Activated CD4-positive, alpha-beta T cell treated with anti-CD3 and anti-CD28 coated beads for 4 hours (primary cell): ENCODE results near the gene OR7C1.
"Not testable (repeated sequence)": the region's sequence is repeated elsewhere in the genome, so short reads cannot be mapped to it uniquely, and the experiment has no call there.

Experiments used
- DNase-seq, 2 donors: peaks; one replicate each; pipeline ENCODE4 v3.0.0-alpha.2; 2020

OR7C1 gene

GRCh38 chr19:14783410-14783998 is 51.5 kb downstream of the OR7C1 start:
- not testable (repeated sequence) for DNase-seq

- no peak for DNase-seq
Observed at GRCh38 chr19:14782626-14783409, 52.2 kb downstream of the OR7C1 start.

- DNase-seq = not testable (repeated sequence)
Observed at GRCh38 chr19:14781713-14782536, 53.1 kb downstream of the OR7C1 start.

- DNase-seq = not testable (repeated sequence)
Observed at GRCh38 chr19:14780622-14781225, 54.3 kb downstream of the OR7C1 start.

GRCh38 chr19:14779151-14779550 is 55.8 kb downstream of the OR7C1 start:
- DNase-seq = no peak

DNA sequence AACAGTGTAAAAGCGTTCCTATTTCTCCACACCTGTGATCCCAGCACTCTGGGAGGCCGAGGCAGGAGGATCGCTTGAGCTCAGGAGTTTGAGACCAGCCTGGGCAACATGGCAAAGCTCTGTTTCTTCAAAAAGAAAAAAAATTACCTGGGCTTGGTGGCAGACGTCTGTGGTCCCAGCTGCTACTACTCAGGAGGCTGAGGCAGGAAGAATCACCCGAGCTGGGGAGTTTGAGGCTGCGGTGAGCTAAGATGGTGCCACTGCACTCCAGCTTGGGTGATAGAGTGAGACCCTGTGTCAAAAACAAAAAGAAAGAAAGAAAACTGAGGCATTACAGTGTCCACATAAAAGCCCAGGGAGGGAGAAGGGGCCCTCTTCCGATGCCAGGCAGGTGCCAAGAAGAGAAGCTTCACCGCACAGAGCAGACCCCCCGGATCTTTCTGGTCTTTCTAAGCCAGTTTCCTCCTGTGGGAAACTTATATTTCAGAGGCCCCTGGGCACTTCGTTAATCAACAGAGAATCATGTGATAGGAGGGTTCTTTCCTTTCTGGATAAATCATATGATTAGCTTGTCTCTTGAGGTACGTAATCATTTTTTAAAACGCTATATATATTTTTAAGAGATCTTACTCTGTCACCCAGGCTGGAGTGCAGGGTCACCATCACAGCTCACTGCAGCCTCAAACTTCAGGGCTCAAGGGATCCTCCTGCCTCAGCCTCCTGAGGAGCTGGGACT is 56.7 kb downstream of the OR7C1 start, which contains the start of gene ADGRE2:
ADGRE2 (minus strand) TSS at position 451 of the 736 bp plus-strand sequence. CDS start 1,804 bp downstream, outside the sequence.
- not testable (repeated sequence) for DNase-seq

- not testable (repeated sequence) for DNase-seq
Observed at GRCh38 chr19:14777645-14778044, 57.3 kb downstream of the OR7C1 start.

DNA sequence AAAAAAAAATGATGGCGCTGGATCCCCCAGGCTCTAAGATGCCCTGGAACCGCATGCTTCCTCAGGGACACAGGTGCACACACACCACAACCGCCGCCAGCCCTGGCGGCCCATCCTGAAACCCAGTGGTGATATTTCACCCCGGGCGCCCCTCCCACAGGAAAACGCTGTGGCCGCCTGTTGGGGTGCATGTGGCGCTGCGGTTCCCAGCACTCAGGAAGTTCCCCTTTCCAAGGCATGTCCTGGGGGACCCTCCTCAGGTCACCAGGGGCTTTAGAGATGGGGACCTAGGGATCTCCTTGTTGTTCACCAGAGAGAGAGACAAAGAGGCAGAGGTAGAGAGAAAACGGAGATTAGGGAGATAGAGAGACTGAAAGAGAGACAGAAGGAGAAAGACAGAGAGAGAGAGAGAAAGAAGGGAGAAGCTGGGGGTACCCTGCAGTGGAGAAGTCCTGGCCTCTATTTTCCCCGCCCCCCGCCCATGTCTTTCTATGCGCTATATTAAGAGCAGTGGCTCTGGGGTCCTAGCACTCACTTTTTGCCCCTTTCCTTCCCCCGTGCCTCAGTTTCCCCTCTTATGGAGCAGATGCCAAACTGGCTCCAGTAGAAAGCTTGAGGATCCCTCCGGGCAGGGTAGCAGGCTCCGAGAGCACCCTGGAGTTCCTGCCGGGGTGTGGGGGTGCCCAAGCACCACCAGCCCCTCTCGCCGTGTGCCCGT is 59.0 kb downstream of the OR7C1 start:
- DNase-seq = no peak

- DNase-seq = not testable (repeated sequence)
Observed at GRCh38 chr19:14775326-14775725, 59.7 kb downstream of the OR7C1 start.

GRCh38 chr19:14774373-14774772 is 60.6 kb downstream of the OR7C1 start:
- DNase-seq = no peak

DNA sequence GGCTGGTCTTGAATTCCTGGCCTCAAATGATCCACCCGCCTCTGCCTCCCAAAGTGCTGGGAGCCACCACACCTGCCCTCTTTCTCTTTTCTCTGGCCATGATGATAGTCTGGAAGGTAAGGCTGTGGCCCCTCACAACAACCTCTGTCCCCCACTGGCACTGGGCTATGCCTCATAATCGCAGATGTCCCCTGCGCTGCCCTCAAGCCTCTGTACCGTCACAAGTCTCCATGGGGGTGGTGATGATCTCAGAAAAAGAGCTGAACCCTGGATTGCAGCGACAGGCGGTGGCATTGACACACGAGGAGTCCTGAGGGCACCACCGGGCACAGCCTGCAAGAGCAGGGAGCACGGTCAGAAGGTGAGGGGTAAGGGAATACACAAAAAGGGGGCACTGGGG is 61.3 kb downstream of the OR7C1 start:
- not testable (repeated sequence) for DNase-seq

- no peak for DNase-seq
Observed at GRCh38 chr19:14772995-14773394, 62.0 kb downstream of the OR7C1 start.

DNA sequence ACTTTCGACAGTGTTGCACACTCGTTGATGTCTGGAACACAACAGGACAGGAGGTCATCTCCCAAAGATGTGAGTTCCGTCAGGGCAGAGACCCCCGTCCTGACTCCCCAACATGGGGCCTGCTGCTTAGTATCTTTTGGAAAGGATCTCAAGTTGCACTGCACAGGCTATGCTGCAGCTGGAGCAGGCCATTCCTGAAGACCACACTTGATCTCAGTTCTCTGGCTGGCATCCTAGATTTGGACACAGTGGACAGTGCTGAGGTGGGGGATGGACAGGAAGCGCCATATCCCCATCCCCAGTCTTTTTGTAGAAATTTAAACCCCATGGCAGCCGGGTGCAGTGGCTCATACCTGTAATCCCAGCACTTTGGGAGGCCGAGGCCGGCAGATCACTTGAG is 62.5 kb downstream of the OR7C1 start:
- DNase-seq = no peak

DNA sequence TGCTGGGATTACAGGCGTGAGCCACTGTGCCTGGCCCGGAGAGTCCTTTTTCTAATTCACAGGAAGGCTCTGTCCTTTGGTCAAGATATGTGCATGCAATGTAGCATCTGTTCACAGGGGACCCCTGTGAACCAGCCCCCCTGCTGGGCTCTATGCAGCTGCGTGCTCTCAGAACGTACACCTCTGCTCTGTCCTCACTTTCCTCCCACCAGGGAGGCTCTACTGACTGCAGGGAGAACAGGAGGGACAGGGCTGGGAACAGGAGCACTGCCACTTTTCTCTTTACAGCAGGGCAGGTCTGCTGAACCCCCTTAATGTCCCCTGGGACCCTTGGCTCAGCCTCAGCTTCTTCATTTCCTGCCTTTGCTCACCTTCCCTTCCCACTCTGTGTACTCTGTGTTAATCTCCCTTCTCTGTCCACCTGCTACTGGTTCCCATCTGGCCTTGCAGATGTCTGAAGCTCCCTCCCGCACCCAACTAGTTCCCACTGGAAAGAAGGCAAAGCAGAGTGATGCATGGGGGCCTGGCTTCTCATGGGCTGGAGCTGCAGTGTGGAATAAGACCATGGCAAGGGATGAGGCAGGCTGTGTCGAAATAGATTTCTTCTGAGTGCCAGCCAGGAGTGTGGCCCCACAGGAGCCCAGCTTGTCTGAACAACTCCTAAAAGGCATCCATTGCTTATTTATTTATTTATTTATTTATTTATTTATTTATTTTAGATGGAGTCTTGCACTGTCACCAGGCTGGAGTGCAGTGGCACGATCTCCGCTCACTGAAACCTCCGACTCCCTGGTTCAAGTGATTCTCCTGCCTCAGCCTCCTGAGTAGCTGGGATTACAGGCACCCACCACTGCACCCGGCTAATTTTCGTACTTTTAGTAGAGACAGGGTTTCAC is 63.8 kb downstream of the OR7C1 start:
- no peak for DNase-seq

- no peak for DNase-seq
Observed at GRCh38 chr19:14770136-14770535, 64.8 kb downstream of the OR7C1 start.

DNA sequence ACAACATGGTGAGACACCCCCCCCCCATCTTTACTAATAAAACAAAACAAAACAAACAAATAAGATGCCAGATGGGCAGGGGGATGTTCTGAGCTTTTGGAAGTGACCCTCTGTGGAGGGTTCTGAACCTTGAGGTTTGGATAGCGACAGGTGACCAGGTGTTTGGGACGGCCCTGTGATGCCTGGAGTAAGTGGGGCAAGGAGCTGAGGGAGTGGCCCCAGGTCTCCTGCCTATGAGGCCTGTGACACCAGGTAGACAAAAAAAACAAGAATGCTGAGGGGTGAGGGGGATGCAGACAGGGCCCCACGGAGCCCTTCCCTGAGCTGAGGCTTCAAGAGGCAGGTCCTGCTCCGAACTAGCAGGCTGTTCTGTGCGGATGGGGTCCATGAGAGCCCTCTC is 65.8 kb downstream of the OR7C1 start:
- no peak for DNase-seq

GRCh38 chr19:14768001-14768400 is 67.0 kb downstream of the OR7C1 start:
- DNase-seq = no peak

GRCh38 chr19:14767466-14767971 is 67.5 kb downstream of the OR7C1 start:
- no peak for DNase-seq

GRCh38 chr19:14765841-14766240 is 69.1 kb downstream of the OR7C1 start:
- DNase-seq = not testable (repeated sequence)

DNA sequence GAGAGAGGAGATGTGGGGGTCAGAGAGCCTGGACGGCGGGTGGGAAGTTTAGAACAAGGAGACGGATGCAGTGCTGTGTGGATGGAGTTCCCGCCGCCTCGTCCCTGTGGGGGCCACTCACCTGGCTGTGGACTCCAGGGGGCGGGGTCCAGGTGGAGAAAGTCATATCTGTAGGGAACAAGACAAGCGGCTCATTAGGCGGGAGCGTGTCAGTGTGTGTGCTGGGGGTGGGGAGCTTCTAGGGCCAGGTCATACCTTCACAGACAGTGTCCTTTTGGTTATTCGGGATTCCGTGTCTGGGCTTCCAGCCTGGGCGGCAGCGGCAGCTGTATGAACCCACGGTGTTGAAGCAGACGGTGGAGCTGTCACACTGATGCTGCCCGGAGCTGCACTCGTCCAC is 69.6 kb downstream of the OR7C1 start:
- DNase-seq = not testable (repeated sequence)
